Omental fat pad (tissue), 4 donors: ENCODE measurements around the gene AREL1. TPM values are rescaled to one million over a fixed set of nuclear protein-coding genes. Genes with fewer than 3 reads are reported as not detected.

Source experiments
- ATAC-seq: fragments of 150-250 bp; one replicate; pipeline ENCODE4 v1.9.1; 2016; ENCODE audit warnings: mild to moderate bottlenecking, moderate library complexity; ENCODE audit not compliant: low FRiP score
- DNase-seq: peaks from one replicate; pipeline ENCODE4 v3.0.0-alpha.2; 2019; ENCODE audit warnings: low spot score
- CTCF ChIP-seq, 3 donors: fragments of 450-650 bp; IDR thresholded peaks; one replicate each; pipeline ENCODE4 v1.5.1; 2016 to 2017; ENCODE audit warnings: antibody characterized with exemption in 3 of 3, mild to moderate bottlenecking in 3 of 3, moderate library complexity in 2 of 3
- small RNA-seq: library from RNA; depleted of rRNA; stranded (forward); fragments of <200 nt; gene quantifications from one replicate; pipeline ENCODE3, GENCODE V24; 2016
- total RNA-seq, 4 donors: library from RNA; depleted of rRNA; stranded (reverse); fragments of >200 nt; gene quantifications; one replicate each; pipeline ENCODE4 v1.1.0, GENCODE V29; 2016

Gene AREL1
- total RNA-seq, 4 donors from 2014 or later: 18.4 to 33.5 (median 26.8) TPM

GRCh38 chr14:74615735-74616134, 97.1 kb downstream of the AREL1 start:
- DNase-seq (no peak), ATAC-seq (no peak)
- TF ChIP-seq CTCF (IDR thresholded peaks at IDR 0.05): no peak

GRCh38 chr14:74614508-74615495, 98.1 kb downstream of the AREL1 start:
- no peak for TF ChIP-seq CTCF (IDR thresholded peaks at IDR 0.05)
- ATAC-seq (no peak), DNase-seq (no peak)

GRCh38 chr14:74613211-74613914, 99.5 kb downstream of the AREL1 start:
- DNase-seq (no peak), ATAC-seq (no peak)
- TF ChIP-seq CTCF (IDR thresholded peaks at IDR 0.05): no peak

DNA sequence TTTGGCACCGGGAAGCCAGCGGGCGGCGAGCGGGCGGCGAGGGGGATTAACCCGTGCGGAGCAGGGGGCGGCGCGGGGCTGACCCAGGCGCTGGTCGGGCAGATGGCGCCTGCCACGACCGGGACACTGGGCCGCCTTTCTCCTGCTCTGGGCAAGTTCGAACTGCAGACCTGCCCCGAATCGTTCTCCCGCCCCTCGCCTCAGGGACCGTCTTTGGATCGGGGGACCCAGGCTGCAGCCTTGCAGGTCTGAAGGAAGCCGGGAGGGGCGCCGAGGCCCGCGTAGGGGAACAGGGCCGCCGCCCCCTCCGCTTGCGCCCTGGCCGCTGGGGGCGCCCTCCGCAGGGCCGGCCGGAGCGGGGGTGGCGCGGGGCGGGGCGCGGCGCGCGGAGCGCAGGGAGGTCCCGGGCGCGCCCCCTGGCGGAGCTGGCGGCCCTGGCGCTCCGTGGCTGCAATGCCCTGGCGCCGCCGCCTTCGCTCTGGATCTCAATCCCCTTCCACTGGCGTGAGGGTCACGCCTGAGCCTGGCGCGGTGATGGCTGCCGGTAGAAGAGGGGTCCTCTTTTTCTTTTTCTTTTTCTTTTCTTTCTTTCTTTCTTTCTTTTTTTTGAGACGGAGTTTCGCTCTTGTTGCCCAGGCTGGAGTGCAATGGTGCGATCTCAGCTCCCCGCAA, 100.4 kb downstream of the AREL1 start:
- peak in 1 of 3 donors; percentile 36 for TF ChIP-seq CTCF (IDR thresholded peaks at IDR 0.05)
- DNase-seq (no peak), ATAC-seq (peak; percentile 89)

- TF ChIP-seq CTCF (IDR thresholded peaks at IDR 0.05): no peak
- ATAC-seq (peak; percentile 13), DNase-seq (no peak)
These were observed 101.1 kb downstream of the AREL1 start, which contains the start of gene LTBP2 for GRCh38 chr14:74611650-74612349. Gene LTBP2, minus strand, starts transcription at chr14:74612237. Its CDS starts 293 bp downstream, at chr14:74611944.

Small RNA genes lying within 50 kb of the gene (small RNA-seq; reads per million reads assigned to genes)
- gene RF00409: not detected

Other genes starting within 250 kb of the AREL1 start
- gene NPC2, start 219.8 kb downstream of the AREL1 start, total RNA-seq: 100 to 1,000 TPM; 271 to 717 (median 546) TPM
- 10 to 100 TPM in 1 of 4 donors, 1 to 10 TPM in 3; 7.0 to 11.2 (median 9.2) TPM for gene ISCA2, start 219.3 kb downstream of the AREL1 start, total RNA-seq
- gene LTBP2, start 100.8 kb downstream of the AREL1 start, total RNA-seq: 100 to 1,000 TPM in 1 of 4 donors, 10 to 100 TPM in 3; 31.6 to 104 (median 72.3) TPM
- gene FCF1, start 64 bp upstream of the AREL1 start, total RNA-seq: 10 to 100 TPM; 21.7 to 34.2 (median 27.1) TPM
- 10 to 100 TPM; 28.9 to 73.1 (median 47.3) TPM for gene YLPM1, start 50.2 kb upstream of the AREL1 start, total RNA-seq
- not detected for gene PROX2, start 163.1 kb upstream of the AREL1 start, total RNA-seq
- 100 to 1,000 TPM; 102 to 144 (median 114) TPM for gene DLST, start 168.8 kb upstream of the AREL1 start, total RNA-seq
- gene RPS6KL1, start 210.2 kb upstream of the AREL1 start, total RNA-seq: 1 to 10 TPM; 1.3 to 5.2 (median 1.5) TPM
- 10 to 100 TPM in 1 of 4 donors, 1 to 10 TPM in 3; 3.2 to 28.4 (median 7.1) TPM for gene PGF, start 242.5 kb upstream of the AREL1 start, total RNA-seq